Neural progenitor cell (in vitro differentiated cells): ENCODE data around the gene RNF145.

ENCODE experiments used
- CTCF ChIP-seq: fragments of 200-600 bp; sonication (generic); IDR thresholded peaks from 2 replicates; pipeline ENCODE4 v1.5.1; 2017; ENCODE audit warnings: antibody characterized with exemption, mild to moderate bottlenecking
- EZH2 ChIP-seq: fragments of 200-600 bp; sonication (generic); IDR thresholded peaks from 2 replicates; pipeline ENCODE4 v1.6.1; 2017; ENCODE audit warnings: antibody characterized with exemption, mild to moderate bottlenecking, moderate library complexity
- EZH2phosphoT487 ChIP-seq: fragments of 200-600 bp; sonication (generic); IDR thresholded peaks from 2 replicates; pipeline ENCODE4 v1.6.1; 2017; ENCODE audit warnings: antibody characterized with exemption

- TF ChIP-seq CTCF: no peak
- TF ChIP-seq EZH2: no peak
- TF ChIP-seq EZH2phosphoT487: no peak
Observed at GRCh38 chr5:159195775-159196174, 13.6 kb downstream of the RNF145 start.
